ENCODE measurements around the gene ESR1. TPM values are rescaled to one million over a fixed set of nuclear protein-coding genes. Genes with fewer than 3 reads are reported as not detected.

ESR1 gene
- total and polyA plus RNA-seq, 4 donors: 0.05 to 16.1 (median 6.3) TPM

DNA sequence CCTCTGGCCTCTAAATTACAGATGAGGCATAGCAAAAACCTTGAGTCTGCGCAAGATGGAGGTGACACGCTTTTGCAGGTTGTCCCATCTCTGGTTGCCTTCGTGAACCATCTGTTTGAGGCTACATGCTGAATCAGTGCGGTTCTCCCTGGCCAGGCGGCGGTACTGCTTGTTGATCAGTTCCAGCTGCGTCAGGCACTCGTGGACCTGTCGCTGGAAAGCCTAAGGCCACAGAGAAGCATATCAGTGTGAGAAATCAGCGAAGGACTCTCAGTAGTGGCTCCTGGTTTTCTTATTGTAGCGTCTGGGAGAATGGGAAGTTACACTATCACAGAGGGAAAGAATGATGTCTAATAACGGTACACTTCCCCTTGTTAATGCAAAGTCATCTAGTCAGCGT, 344.4 kb downstream of the ESR1 start:
- no peak overlapping the region for H3K4me3 ChIP-seq (ENCODE audit: low read depth in 1 of 3, low read length in 3 of 3)
- H3K27me3 ChIP-seq (ENCODE audit: control insufficient read depth in 4 of 4, insufficient read depth in 4 of 4, low read length in 3 of 4): no peaks in the 10 kb centered on the region
- no peaks in the 10 kb centered on the region for H3K9me3 ChIP-seq (ENCODE audit: control insufficient read depth in 4 of 4, low read length in 3 of 4)
- no peaks in the 10 kb centered on the region for H3K4me1 ChIP-seq (ENCODE audit: control insufficient read depth in 4 of 4, insufficient read depth in 4 of 4, low read length in 3 of 4)
- no peak for DNase-seq (ENCODE audit: low spot score)
- H3K27ac ChIP-seq (ENCODE audit: low read depth in 1 of 2, low read length in 2 of 2): no peak overlapping the region
- peaks cover 13 to 82% (median 69%) of the 10 kb centered on the region in 4 donors for H3K36me3 ChIP-seq (ENCODE audit: control insufficient read depth in 4 of 4, insufficient read depth in 3 of 4, low read depth in 1 of 4, low read length in 3 of 4)
- no peak for TF ChIP-seq GABPA (IDR thresholded peaks at IDR 0.05 in 1 of 2, conservative IDR thresholded peaks at IDR 0.05 in 1 of 2)
- no peak for TF ChIP-seq RAD21 (IDR thresholded peaks at IDR 0.05)
- TF ChIP-seq SP1 (IDR thresholded peaks at IDR 0.05): no peak
- TF ChIP-seq, protein P1, sequence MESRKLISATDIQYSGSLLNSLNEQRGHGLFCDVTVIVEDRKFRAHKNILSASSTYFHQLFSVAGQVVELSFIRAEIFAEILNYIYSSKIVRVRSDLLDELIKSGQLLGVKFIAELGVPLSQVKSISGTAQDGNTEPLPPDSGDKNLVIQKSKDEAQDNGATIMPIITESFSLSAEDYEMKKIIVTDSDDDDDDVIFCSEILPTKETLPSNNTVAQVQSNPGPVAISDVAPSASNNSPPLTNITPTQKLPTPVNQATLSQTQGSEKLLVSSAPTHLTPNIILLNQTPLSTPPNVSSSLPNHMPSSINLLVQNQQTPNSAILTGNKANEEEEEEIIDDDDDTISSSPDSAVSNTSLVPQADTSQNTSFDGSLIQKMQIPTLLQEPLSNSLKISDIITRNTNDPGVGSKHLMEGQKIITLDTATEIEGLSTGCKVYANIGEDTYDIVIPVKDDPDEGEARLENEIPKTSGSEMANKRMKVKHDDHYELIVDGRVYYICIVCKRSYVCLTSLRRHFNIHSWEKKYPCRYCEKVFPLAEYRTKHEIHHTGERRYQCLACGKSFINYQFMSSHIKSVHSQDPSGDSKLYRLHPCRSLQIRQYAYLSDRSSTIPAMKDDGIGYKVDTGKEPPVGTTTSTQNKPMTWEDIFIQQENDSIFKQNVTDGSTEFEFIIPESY (IDR thresholded peaks at IDR 0.05): no peak
- no peak for TF ChIP-seq JUND (IDR thresholded peaks at IDR 0.05)
- TF ChIP-seq, protein P2, sequence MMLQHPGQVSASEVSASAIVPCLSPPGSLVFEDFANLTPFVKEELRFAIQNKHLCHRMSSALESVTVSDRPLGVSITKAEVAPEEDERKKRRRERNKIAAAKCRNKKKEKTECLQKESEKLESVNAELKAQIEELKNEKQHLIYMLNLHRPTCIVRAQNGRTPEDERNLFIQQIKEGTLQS (IDR thresholded peaks at IDR 0.05): no peak
- TF ChIP-seq, protein P3, sequence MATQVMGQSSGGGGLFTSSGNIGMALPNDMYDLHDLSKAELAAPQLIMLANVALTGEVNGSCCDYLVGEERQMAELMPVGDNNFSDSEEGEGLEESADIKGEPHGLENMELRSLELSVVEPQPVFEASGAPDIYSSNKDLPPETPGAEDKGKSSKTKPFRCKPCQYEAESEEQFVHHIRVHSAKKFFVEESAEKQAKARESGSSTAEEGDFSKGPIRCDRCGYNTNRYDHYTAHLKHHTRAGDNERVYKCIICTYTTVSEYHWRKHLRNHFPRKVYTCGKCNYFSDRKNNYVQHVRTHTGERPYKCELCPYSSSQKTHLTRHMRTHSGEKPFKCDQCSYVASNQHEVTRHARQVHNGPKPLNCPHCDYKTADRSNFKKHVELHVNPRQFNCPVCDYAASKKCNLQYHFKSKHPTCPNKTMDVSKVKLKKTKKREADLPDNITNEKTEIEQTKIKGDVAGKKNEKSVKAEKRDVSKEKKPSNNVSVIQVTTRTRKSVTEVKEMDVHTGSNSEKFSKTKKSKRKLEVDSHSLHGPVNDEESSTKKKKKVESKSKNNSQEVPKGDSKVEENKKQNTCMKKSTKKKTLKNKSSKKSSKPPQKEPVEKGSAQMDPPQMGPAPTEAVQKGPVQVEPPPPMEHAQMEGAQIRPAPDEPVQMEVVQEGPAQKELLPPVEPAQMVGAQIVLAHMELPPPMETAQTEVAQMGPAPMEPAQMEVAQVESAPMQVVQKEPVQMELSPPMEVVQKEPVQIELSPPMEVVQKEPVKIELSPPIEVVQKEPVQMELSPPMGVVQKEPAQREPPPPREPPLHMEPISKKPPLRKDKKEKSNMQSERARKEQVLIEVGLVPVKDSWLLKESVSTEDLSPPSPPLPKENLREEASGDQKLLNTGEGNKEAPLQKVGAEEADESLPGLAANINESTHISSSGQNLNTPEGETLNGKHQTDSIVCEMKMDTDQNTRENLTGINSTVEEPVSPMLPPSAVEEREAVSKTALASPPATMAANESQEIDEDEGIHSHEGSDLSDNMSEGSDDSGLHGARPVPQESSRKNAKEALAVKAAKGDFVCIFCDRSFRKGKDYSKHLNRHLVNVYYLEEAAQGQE (IDR thresholded peaks at IDR 0.05): no peak
- no peak for TF ChIP-seq TAF1 (conservative IDR thresholded peaks at IDR 0.05)
- TF ChIP-seq, protein P4, sequence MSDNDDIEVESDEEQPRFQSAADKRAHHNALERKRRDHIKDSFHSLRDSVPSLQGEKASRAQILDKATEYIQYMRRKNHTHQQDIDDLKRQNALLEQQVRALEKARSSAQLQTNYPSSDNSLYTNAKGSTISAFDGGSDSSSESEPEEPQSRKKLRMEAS (IDR thresholded peaks at IDR 0.05): no peak
- no peak for TF ChIP-seq FOXA1 (IDR thresholded peaks at IDR 0.05)
- no peak for TF ChIP-seq HNF4A (conservative IDR thresholded peaks at IDR 0.05)
- no peak for TF ChIP-seq NR2F2 (IDR thresholded peaks at IDR 0.05)
- TF ChIP-seq EGR1 (IDR thresholded peaks at IDR 0.05; ENCODE audit: low read depth in 2 of 2): no peak
- no peak for TF ChIP-seq RXRA (IDR thresholded peaks at IDR 0.05)
- TF ChIP-seq FOXA2 (IDR thresholded peaks at IDR 0.05): no peak
- TF ChIP-seq, protein P5, sequence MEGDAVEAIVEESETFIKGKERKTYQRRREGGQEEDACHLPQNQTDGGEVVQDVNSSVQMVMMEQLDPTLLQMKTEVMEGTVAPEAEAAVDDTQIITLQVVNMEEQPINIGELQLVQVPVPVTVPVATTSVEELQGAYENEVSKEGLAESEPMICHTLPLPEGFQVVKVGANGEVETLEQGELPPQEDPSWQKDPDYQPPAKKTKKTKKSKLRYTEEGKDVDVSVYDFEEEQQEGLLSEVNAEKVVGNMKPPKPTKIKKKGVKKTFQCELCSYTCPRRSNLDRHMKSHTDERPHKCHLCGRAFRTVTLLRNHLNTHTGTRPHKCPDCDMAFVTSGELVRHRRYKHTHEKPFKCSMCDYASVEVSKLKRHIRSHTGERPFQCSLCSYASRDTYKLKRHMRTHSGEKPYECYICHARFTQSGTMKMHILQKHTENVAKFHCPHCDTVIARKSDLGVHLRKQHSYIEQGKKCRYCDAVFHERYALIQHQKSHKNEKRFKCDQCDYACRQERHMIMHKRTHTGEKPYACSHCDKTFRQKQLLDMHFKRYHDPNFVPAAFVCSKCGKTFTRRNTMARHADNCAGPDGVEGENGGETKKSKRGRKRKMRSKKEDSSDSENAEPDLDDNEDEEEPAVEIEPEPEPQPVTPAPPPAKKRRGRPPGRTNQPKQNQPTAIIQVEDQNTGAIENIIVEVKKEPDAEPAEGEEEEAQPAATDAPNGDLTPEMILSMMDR (IDR thresholded peaks at IDR 0.05; ENCODE audit: low read depth, low read length, missing input control): no peak
- no peak for TF ChIP-seq YY1 (IDR thresholded peaks at IDR 0.05)
- TF ChIP-seq HNF4G (IDR thresholded peaks at IDR 0.05): no peak
- WGBS: 90% methylated on average over 13 of the region's 13 CpGs
- H3K9ac ChIP-seq (ENCODE audit: low read depth in 1 of 2, low read length in 2 of 2): no peak overlapping the region
